Stimulated activated CD8-positive, alpha-beta memory T cell treated with anti-CD3 and anti-CD28 coated beads, Interleukin-4, amount 100 ng/mL, for 24 hours (primary cell): ENCODE measurements around the gene OCA2.

ENCODE experiments used
- DNase-seq: peaks from one replicate; pipeline ENCODE4 v3.0.0-alpha.2; 2020; ENCODE audit warnings: low read depth

OCA2 gene

GRCh38 chr15:28120359-28120640 is 21.2 kb upstream of the OCA2 start:
- DNase-seq: no peak

DNA sequence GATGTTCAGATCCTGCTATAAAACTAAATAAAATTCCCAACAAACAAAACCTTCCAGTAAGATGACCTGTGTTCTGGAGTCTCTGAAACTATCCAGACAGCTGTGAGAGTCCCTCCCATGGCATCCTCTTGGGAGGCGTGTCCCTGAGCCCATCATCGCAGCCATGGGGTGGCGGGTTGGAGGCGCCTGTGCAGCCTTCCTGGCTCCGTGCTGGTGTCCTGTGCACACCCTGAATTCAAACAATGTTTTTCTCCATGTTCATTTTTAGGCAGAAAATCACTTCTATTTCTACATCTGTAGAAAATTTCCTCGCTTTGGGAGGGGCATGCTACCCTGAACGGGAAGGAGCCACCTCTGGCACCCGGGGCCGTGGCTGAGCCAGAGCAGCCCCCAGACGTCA is 19.4 kb upstream of the OCA2 start:
- no peak for DNase-seq

DNA sequence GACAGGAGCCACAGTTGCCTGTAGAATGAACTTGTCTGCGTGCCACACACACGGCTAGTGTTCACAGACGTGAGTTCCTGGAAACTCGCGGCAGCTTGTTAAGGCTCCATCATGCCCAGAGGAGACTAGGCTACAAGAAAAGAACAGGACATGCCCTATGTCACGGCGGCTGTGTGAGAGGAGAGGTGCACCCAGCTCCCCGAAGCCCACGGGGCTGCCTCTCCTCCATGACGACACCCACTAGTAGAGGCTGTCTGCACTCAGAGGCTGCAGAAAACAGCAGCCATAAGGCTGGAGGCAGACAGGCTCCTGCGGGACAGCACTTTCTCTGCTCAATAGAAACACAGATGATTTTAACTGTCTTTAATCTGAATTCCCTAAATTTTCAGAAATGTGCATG is 19.0 kb upstream of the OCA2 start:
- DNase-seq: no peak

DNA sequence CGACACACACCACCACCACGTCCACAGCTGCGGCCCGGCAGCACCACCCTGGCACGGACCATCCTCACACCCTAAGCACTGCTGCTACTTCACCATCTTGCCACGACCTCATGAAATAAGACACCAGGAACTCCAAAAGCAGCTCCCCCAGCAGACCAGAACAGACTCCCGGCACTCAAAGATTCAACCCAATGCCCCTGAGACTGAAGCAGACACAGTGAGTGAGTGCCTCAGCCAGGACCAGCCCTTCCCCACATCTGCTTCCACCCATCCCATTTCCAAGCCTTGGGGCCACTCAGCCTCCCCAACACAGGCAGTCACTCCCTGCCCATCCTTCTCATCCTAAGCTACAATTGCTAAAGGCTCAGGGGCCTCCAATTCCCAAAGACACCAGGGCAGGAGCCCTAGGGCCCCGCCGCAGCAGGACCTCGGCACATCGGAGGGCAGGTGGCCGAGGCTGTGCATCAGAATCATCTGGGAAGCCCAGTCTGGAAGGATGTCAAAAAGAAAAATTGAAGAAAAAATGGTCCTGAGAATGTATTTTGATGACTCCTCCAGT is 18.4 kb upstream of the OCA2 start:
- no peak for DNase-seq

- no peak for DNase-seq
Observed at GRCh38 chr15:28116521-28117431, 17.7 kb upstream of the OCA2 start.

DNA sequence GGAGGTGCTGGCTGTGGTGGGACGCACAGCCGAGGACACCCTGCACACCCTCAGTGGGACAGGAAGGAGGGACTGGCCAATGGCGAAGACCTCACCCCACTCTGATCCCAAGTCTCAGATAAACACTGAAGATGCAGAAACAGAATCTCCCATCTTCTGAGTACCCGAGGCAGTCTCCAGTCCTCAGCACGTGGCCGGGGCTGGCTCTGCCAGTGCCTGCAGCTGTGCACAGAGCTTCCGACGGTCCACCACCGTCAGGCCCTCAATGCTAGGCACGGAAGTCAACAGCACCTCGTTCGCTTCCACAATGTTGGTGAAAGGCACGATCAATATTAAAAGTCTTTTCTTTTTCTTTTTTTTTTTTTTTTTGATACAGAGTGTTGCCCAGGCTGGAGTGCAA is 16.8 kb upstream of the OCA2 start:
- DNase-seq: no peak

- no peak for DNase-seq
Observed at GRCh38 chr15:28114721-28115622, 15.9 kb upstream of the OCA2 start.

- DNase-seq: no peak
Observed at GRCh38 chr15:28114114-28114455, 15.0 kb upstream of the OCA2 start.

- no peak for DNase-seq
Observed at GRCh38 chr15:28113394-28114113, 14.4 kb upstream of the OCA2 start.

DNA sequence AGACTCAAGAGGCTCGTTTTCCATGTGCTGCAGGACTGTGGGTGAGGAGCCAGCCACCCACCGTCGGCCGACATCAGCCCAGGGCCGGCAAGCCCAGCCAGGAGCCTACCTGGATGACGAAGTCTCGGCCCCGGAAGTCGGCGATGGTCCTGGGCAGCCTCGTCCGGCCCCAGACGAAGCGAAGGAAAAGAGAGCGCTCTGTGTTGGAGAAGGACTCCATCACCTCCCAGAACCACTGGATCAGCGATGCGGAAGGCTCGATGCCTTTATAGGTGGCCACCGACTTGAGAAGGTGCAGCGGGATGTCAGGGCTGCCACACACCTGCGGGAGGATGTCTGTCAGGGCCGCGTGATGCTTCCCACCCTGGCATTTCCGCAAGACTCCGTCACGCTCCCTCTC is 13.8 kb upstream of the OCA2 start:
- DNase-seq: no peak

- DNase-seq: no peak
Observed at GRCh38 chr15:28112101-28112760, 13.1 kb upstream of the OCA2 start.

DNA sequence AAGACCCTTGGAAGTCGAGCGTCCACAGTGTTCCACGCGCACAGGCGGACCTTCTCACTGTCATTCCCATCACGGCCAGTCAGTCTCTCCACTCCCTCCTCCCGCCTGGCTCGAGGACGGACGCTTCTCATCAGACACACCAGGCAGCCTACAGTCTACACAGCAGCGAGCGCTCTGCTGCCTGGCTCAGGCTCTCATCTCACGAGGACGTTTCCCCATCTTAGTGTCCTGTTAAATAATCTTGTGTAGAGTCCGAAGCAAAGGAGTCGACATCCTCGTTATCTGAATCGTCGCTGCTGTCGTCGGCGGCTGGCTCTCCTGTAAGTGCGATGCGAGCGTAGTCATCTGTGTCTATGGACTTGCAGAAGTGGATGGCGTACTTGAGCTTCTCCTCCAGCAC is 12.4 kb upstream of the OCA2 start:
- DNase-seq: no peak

DNA sequence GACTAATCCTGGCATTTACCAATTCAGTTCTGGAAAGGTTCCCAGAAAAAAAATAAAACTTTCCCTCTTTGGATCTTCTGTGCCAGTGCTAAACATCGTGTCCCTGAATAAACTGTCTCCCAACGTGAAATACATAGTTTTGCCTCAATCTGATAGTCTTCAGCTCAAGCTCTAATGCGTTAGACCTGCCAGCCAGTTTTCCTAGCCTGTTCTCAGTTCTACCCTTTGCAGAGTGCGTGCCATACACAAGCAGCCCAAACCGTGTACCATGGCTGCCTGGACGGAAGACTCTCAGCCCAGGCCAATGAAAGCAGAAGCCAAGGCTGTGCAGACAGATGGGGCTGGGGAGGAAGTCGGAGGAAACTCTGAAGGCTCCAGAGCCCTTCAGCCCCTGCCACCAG is 11.4 kb upstream of the OCA2 start:
- DNase-seq: no peak

- DNase-seq: no peak
Observed at GRCh38 chr15:28109626-28110455, 10.7 kb upstream of the OCA2 start.

GRCh38 chr15:28107904-28108275 is 8.8 kb upstream of the OCA2 start:
- no peak for DNase-seq

- no peak for DNase-seq
Observed at GRCh38 chr15:28107111-28107903, 8.2 kb upstream of the OCA2 start.

DNA sequence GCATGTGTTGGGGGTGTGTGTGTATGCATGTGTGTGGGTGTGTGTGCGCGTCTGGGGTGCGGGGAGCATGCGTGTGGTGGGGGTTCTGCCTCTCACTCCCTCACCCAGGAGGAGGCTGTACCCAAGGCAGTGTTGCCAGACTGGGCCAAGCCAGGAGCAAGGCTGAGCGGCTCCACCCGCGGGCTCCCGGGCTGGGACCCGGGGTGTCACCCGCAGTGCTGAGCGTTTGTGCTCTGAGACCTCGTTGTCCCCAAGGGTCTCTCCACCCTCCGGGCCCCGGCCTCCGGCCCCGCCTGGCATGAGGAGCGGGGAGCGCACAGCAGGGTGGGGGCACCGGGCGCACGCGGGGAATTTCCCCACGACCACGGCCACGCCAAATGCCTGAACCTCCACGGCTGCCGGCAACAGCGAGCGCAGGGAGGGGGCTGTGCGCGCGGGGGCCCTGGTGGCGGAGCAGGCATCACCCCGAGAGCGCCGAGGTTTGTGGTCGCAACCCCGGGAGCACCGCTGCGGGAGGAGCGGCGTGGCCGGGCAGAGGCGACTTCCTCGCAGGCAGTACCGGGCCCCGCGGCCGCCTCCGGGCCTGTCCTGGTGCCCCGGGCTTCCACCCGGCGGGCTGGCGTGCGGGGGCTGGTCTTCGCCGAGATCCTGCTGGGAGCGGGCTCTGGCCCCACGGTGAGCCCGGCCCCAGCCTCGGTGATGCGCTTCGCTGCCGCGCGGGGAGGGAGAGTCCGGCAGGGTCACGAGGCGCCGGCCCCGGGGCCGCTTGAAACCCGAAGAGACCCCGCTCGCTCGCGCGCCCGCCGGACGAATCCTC is 7.4 kb upstream of the OCA2 start:
- DNase-seq: no peak

DNA sequence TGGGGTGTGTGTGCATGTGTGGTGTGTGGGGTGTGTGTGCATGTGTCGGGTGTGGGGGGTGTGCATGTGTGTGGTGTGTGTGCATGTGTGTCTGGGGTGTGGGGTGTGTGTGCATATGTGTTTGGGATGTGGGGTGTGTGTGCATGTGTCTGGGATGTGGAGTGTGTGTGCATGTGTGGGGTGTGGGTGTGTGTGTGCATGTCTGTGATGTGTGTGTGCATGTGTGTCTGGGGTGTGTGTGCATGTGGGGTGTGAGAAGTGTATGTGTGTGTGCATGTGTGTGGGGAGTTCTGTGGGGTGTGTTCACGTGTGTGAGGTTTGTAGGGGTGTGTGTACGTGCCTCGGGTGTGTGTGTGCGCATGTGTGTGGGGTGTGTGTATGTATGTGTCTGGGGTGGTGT is 6.7 kb upstream of the OCA2 start:
- no peak for DNase-seq

GRCh38 chr15:28105224-28105791 is 6.2 kb upstream of the OCA2 start:
- no peak for DNase-seq
